H1 (cell line): Measurements from ENCODE around the gene DCAF15. TPM values are rescaled to one million over a fixed set of nuclear protein-coding genes. Genes with fewer than 3 reads are reported as not detected.

Experiments
- CTCF ChIA-PET: fragments of 300-600 bp; sonication (Branson Sonifier 250); formaldehyde crosslinking; loops from one replicate; lab custom pipeline; 2021; ENCODE audit not compliant: partially characterized antibody; lab: Charles Lee
- POLR2A ChIA-PET: fragments of 300-600 bp; sonication (Branson Sonifier 250); formaldehyde crosslinking; loops from one replicate; lab custom pipeline; 2021; ENCODE audit warnings: inconsistent platforms; ENCODE audit not compliant: partially characterized antibody; lab: Charles Lee
- DNase-seq, 2 experiments: peaks; one replicate each; pipeline versions ENCODE4 v3.0.0 to v3.0.0-alpha.2; 2010 to 2022; ENCODE audit warnings: low spot score in 2 of 2, low read depth in 1 of 2, mixed read lengths in 1 of 2
- FAIRE-seq: peaks from 2 replicates; lab custom pipeline; 2011; peaks lifted over from hg19 to GRCh38; lab: Jason Lieb, UNC
- H2AFZ ChIP-seq: 2 replicates; pipeline ENCODE4 v1.8.1; 2012; ENCODE audit warnings: low read length, inconsistent platforms
- H2AK5ac ChIP-seq: 2 replicates; pipeline ENCODE4 v1.6.1; 2013; ENCODE audit warnings: low read depth, low read length
- H2BK120ac ChIP-seq: replicated peaks from 2 replicates; pipeline ENCODE3; 2013; ENCODE audit warnings: low read depth, low read length, inconsistent platforms
- H2BK12ac ChIP-seq: 2 replicates; pipeline ENCODE4 v1.6.1; 2013; ENCODE audit warnings: low read depth, low read length
- H2BK15ac ChIP-seq: 2 replicates; pipeline ENCODE4 v1.6.1; 2013; ENCODE audit warnings: low read length
- H2BK20ac ChIP-seq: 2 replicates; pipeline ENCODE4 v1.6.1; 2013; ENCODE audit warnings: low read length
- H2BK5ac ChIP-seq: 2 replicates; pipeline ENCODE4 v1.6.1; 2013; ENCODE audit warnings: low read depth, low read length
- H3K14ac ChIP-seq: 2 replicates; pipeline ENCODE4 v1.6.1; 2013; ENCODE audit warnings: inconsistent platforms; ENCODE audit not compliant: insufficient read length
- H3K18ac ChIP-seq: 2 replicates; pipeline ENCODE4 v1.6.1; 2013; ENCODE audit warnings: low read length; ENCODE audit errors: extremely low read depth
- H3K23ac ChIP-seq: 2 replicates; pipeline ENCODE4 v1.6.1; 2013; ENCODE audit warnings: inconsistent platforms; ENCODE audit not compliant: insufficient read length
- H3K23me2 ChIP-seq: 2 replicates; pipeline ENCODE4 v1.6.1; 2013; ENCODE audit warnings: low read depth, low read length
- H3K27ac ChIP-seq: 2 replicates; pipeline ENCODE4 v1.6.1; 2011; ENCODE audit warnings: low read depth, low read length, inconsistent platforms
- H3K27me3 ChIP-seq, 4 experiments: replicated peaks in 1 of 4; 1 replicate in 1 of 4; 2 replicates in 3 of 4; pipeline versions ENCODE4 v1.6.1 to v1.8.1; 2011 to 2013; ENCODE audit warnings: low read length in 3 of 4, mild to moderate bottlenecking in 3 of 4, inconsistent platforms in 2 of 4, mixed read lengths in 2 of 4, moderate library complexity in 1 of 4; ENCODE audit not compliant: control insufficient read depth in 3 of 4, insufficient read depth in 3 of 4; ENCODE audit errors: extremely low read depth in 1 of 4
- H3K36me3 ChIP-seq, 4 experiments: 2 replicates each; pipeline versions ENCODE4 v1.6.1 to v1.8.1; 2011 to 2013; ENCODE audit warnings: mild to moderate bottlenecking in 4 of 4, low read length in 3 of 4, moderate library complexity in 2 of 4, control low read depth in 1 of 4, inconsistent platforms in 1 of 4; ENCODE audit not compliant: insufficient read depth in 4 of 4, control insufficient read depth in 2 of 4
- H3K4ac ChIP-seq: replicated peaks from 2 replicates; pipeline ENCODE3; 2013; ENCODE audit warnings: low read length, low read depth, mixed read lengths, inconsistent platforms; ENCODE audit not compliant: insufficient read length
- H3K4me1 ChIP-seq, 4 experiments: replicated peaks in 1 of 4; 1 replicate in 1 of 4; 2 replicates in 3 of 4; pipeline versions ENCODE4 v1.6.1 to v1.8.1; 2011 to 2013; ENCODE audit warnings: low read length in 3 of 4, inconsistent platforms in 2 of 4, mixed read lengths in 1 of 4; ENCODE audit not compliant: insufficient read depth in 4 of 4, control insufficient read depth in 3 of 4
- H3K4me2 ChIP-seq, 2 experiments: 2 replicates each; pipeline versions ENCODE4 v1.6.1 to v1.8.1; 2011 to 2013; ENCODE audit warnings: low read depth in 2 of 2, low read length in 2 of 2, control low read depth in 1 of 2, inconsistent platforms in 1 of 2, mild to moderate bottlenecking in 1 of 2; ENCODE audit not compliant: insufficient read depth in 1 of 2
- H3K4me3 ChIP-seq, 4 experiments: fragments of 200-600, 300-600 bp in 1 of 4; sonication (generic), shearing (Covaris generic), sonication (Bioruptor Twin) in 1 of 4; 2 replicates each; pipeline versions ENCODE4 v1.5.1 to v1.8.1; 2011 to 2016; ENCODE audit warnings: low read length in 4 of 4, low read depth in 3 of 4, control low read depth in 2 of 4, inconsistent platforms in 2 of 4, mild to moderate bottlenecking in 2 of 4, mixed read lengths in 1 of 4, moderate library complexity in 1 of 4; ENCODE audit not compliant: insufficient read depth in 2 of 4; ENCODE audit errors: extremely low read depth in 1 of 4
- H3K56ac ChIP-seq: replicated peaks from 2 replicates; pipeline ENCODE3; 2013; ENCODE audit warnings: low read depth, mild to moderate bottlenecking, mixed read lengths, low read length, inconsistent platforms; ENCODE audit not compliant: insufficient read length
- H3K79me1 ChIP-seq: 2 replicates; pipeline ENCODE4 v1.6.1; 2013; ENCODE audit warnings: low read depth, low read length, control low read depth
- H3K79me2 ChIP-seq, 2 experiments: 2 replicates each; pipeline versions ENCODE4 v1.6.1 to v1.8.1; 2012 to 2013; ENCODE audit warnings: low read length in 2 of 2, mild to moderate bottlenecking in 2 of 2, inconsistent platforms in 1 of 2; ENCODE audit not compliant: insufficient read depth in 2 of 2, control insufficient read depth in 1 of 2
- H3K9ac ChIP-seq, 4 experiments: replicated peaks in 1 of 4; 1 replicate in 1 of 4; 2 replicates in 3 of 4; pipeline versions ENCODE4 v1.6.1 to v1.8.1; 2011 to 2013; ENCODE audit warnings: low read depth in 3 of 4, low read length in 3 of 4, control low read depth in 2 of 4, mild to moderate bottlenecking in 2 of 4, moderate library complexity in 2 of 4, inconsistent platforms in 1 of 4; ENCODE audit errors: extremely low read depth in 1 of 4
- H3K9me3 ChIP-seq, 2 experiments: 2 replicates each; pipeline versions ENCODE4 v1.6.1 to v1.8.1; 2012 to 2013; ENCODE audit warnings: mild to moderate bottlenecking in 2 of 2, moderate library complexity in 2 of 2, control low read depth in 1 of 2, inconsistent platforms in 1 of 2, low read depth in 1 of 2, low read length in 1 of 2, mixed read lengths in 1 of 2; ENCODE audit not compliant: insufficient read depth in 2 of 2
- H4K20me1 ChIP-seq, 2 experiments: replicated peaks in 1 of 2; 2 replicates each; pipeline versions ENCODE3 to v1.8.1; 2011 to 2013; ENCODE audit warnings: inconsistent platforms in 2 of 2, low read length in 2 of 2, mild to moderate bottlenecking in 1 of 2; ENCODE audit not compliant: insufficient read depth in 2 of 2, control insufficient read depth in 1 of 2
- H4K5ac ChIP-seq: 2 replicates; pipeline ENCODE4 v1.6.1; 2013; ENCODE audit warnings: low read length, low read depth, mixed read lengths, inconsistent platforms; ENCODE audit not compliant: insufficient read length
- H4K8ac ChIP-seq: 2 replicates; pipeline ENCODE4 v1.8.0; 2013; ENCODE audit warnings: mild to moderate bottlenecking, moderate library complexity, low read length, inconsistent platforms; ENCODE audit not compliant: insufficient read depth; ENCODE audit errors: extremely low read depth
- H4K91ac ChIP-seq: replicated peaks from 2 replicates; pipeline ENCODE3; 2013; ENCODE audit warnings: low read length, mixed read lengths, inconsistent platforms; ENCODE audit not compliant: insufficient read length
- ZNF274 ChIP-seq: IDR thresholded peaks from 2 replicates; pipeline ENCODE4 v1.7.0; 2012; ENCODE audit warnings: low read length, borderline replicate concordance; ENCODE audit errors: extremely low read depth
- WGBS, 2 experiments: shearing (Covaris generic) in 1 of 2; methylation state at CpG; one replicate each; pipeline versions ENCODE4 v1.1.6 to v1.1.7; 2013 to 2015; ENCODE audit warnings: low lambda C conversion rate in 2 of 2, mixed read lengths in 2 of 2, inconsistent platforms in 1 of 2, low coverage in 1 of 2, missing lambda C conversion rate in 1 of 2; ENCODE audit not compliant: insufficient replicate concordance in 2 of 2, insufficient coverage in 1 of 2, insufficient read length in 1 of 2; ENCODE audit errors: extremely low coverage in 1 of 2, missing lambda C conversion rate in 1 of 2; 5-methylcytosine and 5-hydroxymethylcytosine counted together
- polyA plus RNA-seq, 7 experiments: library from polyadenylated mRNA; depleted of rRNA in 3 of 7; stranded (reverse) in 5 of 7; unstranded in 2 of 7; fragments of >200 nt in 5 of 7; fragments of 200-250 nt in 2 of 7; gene quantifications; 1 replicate in 5 of 7; 2 replicates in 1 of 7; 4 replicates in 1 of 7; pipeline versions ENCODE4 v1.2.1 to v1.2.3, GENCODE V29; 2011 to 2013; ENCODE audit warnings: missing spikeins in 2 of 7, mixed read lengths in 2 of 7
- total RNA-seq: library from RNA; stranded (reverse); fragmentation: NEBNext Ultra II Directional; extraction: Animal tissue kit (Norgen Biotek cat#: 25700); gene quantifications from 2 replicates; pipeline ENCODE4 v1.2.1, GENCODE V29; 2021

DCAF15 gene
- total and polyA plus RNA-seq, 2 of the 8 experiments (the other 6 are each of a cell fraction or from before 2014, with no cell fraction given) = 68.7 to 80.8 TPM

GRCh38 chr19:13958043-13958442 is 5.7 kb downstream of the DCAF15 start:
- CTCF ChIA-PET = interaction anchor here (1.1 to 7.8 kb wide), 3 partner anchors 17 to 54 kb away, joined by 3 to 77 read pairs (median 4); no protein-coding TSS in a partner anchor
- POLR2A ChIA-PET = interaction anchor here (0.8 to 2.3 kb wide), 9 partner anchors 12 to 48 kb away, joined by 3 to 7 read pairs (median 3); partner anchors contain the start of gene RFX1
- H3K27ac ChIP-seq = no peak overlapping the region
- no peak for TF ChIP-seq ZNF274

More at GRCh38 chr19:13958043-13958442, 5.7 kb downstream of the DCAF15 start:
- Histone ChIP-seq H2AFZ (no peak overlapping the region), H2AK5ac (no peak overlapping the region), H3K23me2 (peaks cover 13% of the 10 kb centered on the region; the same call in 1 of the 2 replicates), H2BK15ac (no peak overlapping the region), H3K4me2 (no peak overlapping the region), H3K14ac (no peak overlapping the region), H3K56ac (no peak overlapping the region), H3K27me3 (peaks cover 0 to 4% (median 0%) of the 10 kb centered on the region in 4 experiments; a peak in 2 of 7 replicates), H3K4ac (no peak overlapping the region), H4K91ac (no peak overlapping the region), H2BK120ac (no peak overlapping the region), H3K79me1 (peaks cover 13% of the 10 kb centered on the region), H3K23ac (no peak overlapping the region), H2BK5ac (no peak overlapping the region), H3K4me1 (peaks cover 0 to 7% (median 6%) of the 10 kb centered on the region in 4 experiments; a peak in 6 of 7 replicates), H3K36me3 (peaks cover 20 to 45% (median 45%) of the 10 kb centered on the region in 4 experiments), H4K5ac (no peak overlapping the region), H3K9ac (no peak overlapping the region), H4K8ac (no peak overlapping the region), H3K18ac (no peak overlapping the region), H4K20me1 (peaks cover 0 to 16% of the 10 kb centered on the region in 2 experiments), H3K79me2 (peaks cover 0 to 16% of the 10 kb centered on the region in 2 experiments; a peak in 3 of 4 replicates), H2BK12ac (no peak overlapping the region), H3K9me3 (no peaks in the 10 kb centered on the region), H3K4me3 (no peak overlapping the region), H2BK20ac (no peak overlapping the region)
- 90% methylated on average over 12 of the region's 12 CpGs; no CpG with 5 or more reads in 1 of the 2 experiments for WGBS, 2 experiments
- FAIRE-seq = no peak
- no peak for DNase-seq
